ENCODE results near the gene SRRM3. TPM values are rescaled to one million over a fixed set of nuclear protein-coding genes. Genes with fewer than 3 reads are reported as not detected.

SRRM3 gene
- total RNA-seq, 1 experiment from 2014 or later = 12.7 TPM

- ChIA-PET RAD21 (ENCODE audit: low non-redundant PET in 1 of 2, low total read pairs in 2 of 2, uncharacterized antibody in 2 of 2, unreplicated experiment in 2 of 2) (no interaction called here), CTCF (interaction anchor here (2.2 to 2.6 kb wide), 3 partner anchors 83 to 139 kb away, joined by 8 to 24 read pairs (median 20); no protein-coding TSS in a partner anchor), POLR2A (no interaction called here)
- intact Hi-C loops (cut with micrococcal nuclease) = no loop called here
- Histone ChIP-seq H3K4me1 (ENCODE audit: control insufficient read depth in 1 of 2, insufficient read depth in 2 of 2, low read length in 2 of 2) (peaks cover 3 to 13% of the 10 kb centered on the region in 2 experiments; a peak in 2 of 4 replicates), H3K9me2 (ENCODE audit: insufficient read depth) (no peaks in the 10 kb centered on the region), H2AFZ (ENCODE audit: low read depth, low read length, poor library complexity, severe bottlenecking) (no peak overlapping the region), H3K27me3 (ENCODE audit: insufficient read depth, low read length) (no peaks in the 10 kb centered on the region), H3K9me3 (ENCODE audit: control insufficient read depth in 1 of 2, insufficient read depth in 1 of 2, low read depth in 1 of 2, low read length in 2 of 2) (no peaks in the 10 kb centered on the region), H3K9ac (ENCODE audit: low read length) (no peak overlapping the region), H3K36me3 (ENCODE audit: control insufficient read depth in 1 of 2, insufficient read depth in 2 of 2, low read length in 2 of 2) (no peaks in the 10 kb centered on the region), H3K27ac (ENCODE audit: low read depth, low read length) (no peak overlapping the region), H4K20me1 (ENCODE audit: insufficient read depth) (no peaks in the 10 kb centered on the region), H3K79me2 (ENCODE audit: insufficient read depth, low read length) (no peaks in the 10 kb centered on the region), H3K4me2 (ENCODE audit: low read length) (no peak overlapping the region), H3K4me3 (replicated peaks in 1 of 2; ENCODE audit: low read depth in 1 of 2, low read length in 2 of 2) (no peak overlapping the region)
- no TSS peak for BruUV-seq (replicated peaks)
- no peak for DNase-seq (ENCODE audit: low read depth, low spot score)
- no peak for TF ChIP-seq EZH2phosphoT487 (IDR thresholded peaks at IDR 0.05; ENCODE audit: borderline replicate concordance)
- no peak for TF ChIP-seq ZNF274 (IDR thresholded peaks at IDR 0.05; ENCODE audit: low read depth, low read length)
- no peak for TF ChIP-seq CEBPB (IDR thresholded peaks at IDR 0.05; ENCODE audit: low read depth)
- no peak for TF ChIP-seq SIN3A (IDR thresholded peaks at IDR 0.05; ENCODE audit: low read depth)
- TF ChIP-seq MAX (IDR thresholded peaks at IDR 0.05) = no peak
- TF ChIP-seq ZFX (IDR thresholded peaks at IDR 0.05) = no peak
- TF ChIP-seq EZH2 (IDR thresholded peaks at IDR 0.05) = no peak
- TF ChIP-seq YY1 (IDR thresholded peaks at IDR 0.05; ENCODE audit: extremely low read depth, insufficient replicate concordance, low read depth, low read length) = no peak
- TF ChIP-seq JUND (IDR thresholded peaks at IDR 0.05) = no peak
- TF ChIP-seq, protein P1, sequence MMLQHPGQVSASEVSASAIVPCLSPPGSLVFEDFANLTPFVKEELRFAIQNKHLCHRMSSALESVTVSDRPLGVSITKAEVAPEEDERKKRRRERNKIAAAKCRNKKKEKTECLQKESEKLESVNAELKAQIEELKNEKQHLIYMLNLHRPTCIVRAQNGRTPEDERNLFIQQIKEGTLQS (IDR thresholded peaks at IDR 0.05) = no peak
- no peak for TF ChIP-seq POLR2A (IDR thresholded peaks at IDR 0.05; ENCODE audit: borderline replicate concordance, extremely low read depth, insufficient read depth, insufficient read length)
- TF ChIP-seq FOSL1 (IDR thresholded peaks at IDR 0.05; ENCODE audit: low read depth) = no peak
- no peak for TF ChIP-seq SRF (IDR thresholded peaks at IDR 0.05; ENCODE audit: low read depth)
- TF ChIP-seq EGR1 (IDR thresholded peaks at IDR 0.05; ENCODE audit: low read depth) = no peak
- TF ChIP-seq, protein P2, sequence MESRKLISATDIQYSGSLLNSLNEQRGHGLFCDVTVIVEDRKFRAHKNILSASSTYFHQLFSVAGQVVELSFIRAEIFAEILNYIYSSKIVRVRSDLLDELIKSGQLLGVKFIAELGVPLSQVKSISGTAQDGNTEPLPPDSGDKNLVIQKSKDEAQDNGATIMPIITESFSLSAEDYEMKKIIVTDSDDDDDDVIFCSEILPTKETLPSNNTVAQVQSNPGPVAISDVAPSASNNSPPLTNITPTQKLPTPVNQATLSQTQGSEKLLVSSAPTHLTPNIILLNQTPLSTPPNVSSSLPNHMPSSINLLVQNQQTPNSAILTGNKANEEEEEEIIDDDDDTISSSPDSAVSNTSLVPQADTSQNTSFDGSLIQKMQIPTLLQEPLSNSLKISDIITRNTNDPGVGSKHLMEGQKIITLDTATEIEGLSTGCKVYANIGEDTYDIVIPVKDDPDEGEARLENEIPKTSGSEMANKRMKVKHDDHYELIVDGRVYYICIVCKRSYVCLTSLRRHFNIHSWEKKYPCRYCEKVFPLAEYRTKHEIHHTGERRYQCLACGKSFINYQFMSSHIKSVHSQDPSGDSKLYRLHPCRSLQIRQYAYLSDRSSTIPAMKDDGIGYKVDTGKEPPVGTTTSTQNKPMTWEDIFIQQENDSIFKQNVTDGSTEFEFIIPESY (IDR thresholded peaks at IDR 0.05; ENCODE audit: extremely low read depth, insufficient replicate concordance, low read length) = no peak
- ATAC-seq = no peak
Observed at GRCh38 chr7:76179686-76180085, 22.0 kb upstream of the SRRM3 start.

Data from HCT116 (cell line).